Mesenchymal stem cell (in vitro differentiated cells and primary cell): ENCODE measurements around the gene EFNB3. TPM values are rescaled to one million over a fixed set of nuclear protein-coding genes. Genes with fewer than 3 reads are reported as not detected.

Experiments
- DNase-seq: peaks from one replicate; pipeline ENCODE4 v3.0.0-alpha.2; 2013
- H2AFZ ChIP-seq: one replicate; pipeline ENCODE4 v1.6.1; 2013; ENCODE audit warnings: low read depth, mild to moderate bottlenecking, control low read depth, inconsistent platforms, low read length, moderate library complexity
- H2AK5ac ChIP-seq: 2 replicates; pipeline ENCODE4 v1.6.1; 2013; ENCODE audit warnings: low read length, moderate library complexity, mild to moderate bottlenecking, inconsistent platforms; ENCODE audit not compliant: severe bottlenecking
- H2BK120ac ChIP-seq: one replicate; pipeline ENCODE4 v1.6.1; 2013; ENCODE audit warnings: low read depth, mild to moderate bottlenecking, inconsistent platforms, low read length, moderate library complexity
- H2BK12ac ChIP-seq, 2 experiments: one replicate each; pipeline ENCODE4 v1.6.1; 2013; ENCODE audit warnings: inconsistent platforms in 2 of 2, low read length in 2 of 2, mild to moderate bottlenecking in 2 of 2, moderate library complexity in 2 of 2, control low read depth in 1 of 2
- H2BK15ac ChIP-seq: one replicate; pipeline ENCODE4 v1.6.1; 2013; ENCODE audit warnings: mild to moderate bottlenecking, low read depth, inconsistent platforms; ENCODE audit not compliant: poor library complexity, severe bottlenecking
- H2BK5ac ChIP-seq: 2 replicates; pipeline ENCODE4 v1.6.1; 2013; ENCODE audit warnings: low read depth, mild to moderate bottlenecking, low read length, control low read depth, inconsistent platforms; ENCODE audit not compliant: poor library complexity, severe bottlenecking
- H3K14ac ChIP-seq, 2 experiments: one replicate each; pipeline ENCODE4 v1.6.1; 2013; ENCODE audit warnings: inconsistent platforms in 2 of 2, low read length in 2 of 2, control low read depth in 1 of 2, mild to moderate bottlenecking in 1 of 2, moderate library complexity in 1 of 2
- H3K18ac ChIP-seq, 2 experiments: one replicate each; pipeline ENCODE4 v1.6.1; 2013; ENCODE audit warnings: inconsistent platforms in 2 of 2, low read length in 2 of 2, control low read depth in 1 of 2, low read depth in 1 of 2, mild to moderate bottlenecking in 1 of 2
- H3K23ac ChIP-seq, 2 experiments: one replicate each; pipeline ENCODE4 v1.6.1; 2013; ENCODE audit warnings: inconsistent platforms in 2 of 2, low read length in 2 of 2, mild to moderate bottlenecking in 2 of 2, moderate library complexity in 2 of 2, control low read depth in 1 of 2
- H3K27ac ChIP-seq: 2 replicates; pipeline ENCODE4 v1.5.1; 2013; ENCODE audit warnings: mild to moderate bottlenecking, moderate library complexity, low read length, control low read depth, inconsistent platforms; ENCODE audit not compliant: poor library complexity, severe bottlenecking
- H3K27me3 ChIP-seq, 2 experiments: 2 replicates each; pipeline versions ENCODE4 v1.6.1 to v1.7.0; 2013; ENCODE audit warnings: low read length in 2 of 2, mild to moderate bottlenecking in 2 of 2, moderate library complexity in 2 of 2, control low read depth in 1 of 2, inconsistent platforms in 1 of 2; ENCODE audit not compliant: control insufficient read depth in 1 of 2, insufficient read depth in 1 of 2
- H3K36me3 ChIP-seq, 2 experiments: 2 replicates each; pipeline versions ENCODE4 v1.6.1 to v1.7.0; 2013; ENCODE audit warnings: low read length in 2 of 2, control low read depth in 1 of 2, inconsistent platforms in 1 of 2, low read depth in 1 of 2, mild to moderate bottlenecking in 1 of 2; ENCODE audit not compliant: insufficient read depth in 2 of 2, control insufficient read depth in 1 of 2
- H3K4ac ChIP-seq, 2 experiments: one replicate each; pipeline ENCODE4 v1.6.1; 2013; ENCODE audit warnings: inconsistent platforms in 2 of 2, low read length in 2 of 2, mild to moderate bottlenecking in 2 of 2, moderate library complexity in 2 of 2, control low read depth in 1 of 2, low read depth in 1 of 2
- H3K4me1 ChIP-seq: 2 replicates; pipeline ENCODE4 v1.6.1; 2013; ENCODE audit warnings: low read depth, low read length, control low read depth; ENCODE audit not compliant: control insufficient read depth, insufficient read depth
- H3K4me2 ChIP-seq: 2 replicates; pipeline ENCODE4 v1.6.1; 2013; ENCODE audit warnings: low read length, mild to moderate bottlenecking, inconsistent platforms; ENCODE audit not compliant: poor library complexity, severe bottlenecking
- H3K4me3 ChIP-seq, 2 experiments: 2 replicates each; pipeline versions ENCODE4 v1.5.1 to v1.7.0; 2013; ENCODE audit warnings: low read length in 2 of 2, mild to moderate bottlenecking in 2 of 2, control low read depth in 1 of 2, low read depth in 1 of 2; ENCODE audit not compliant: insufficient read depth in 1 of 2
- H3K79me1 ChIP-seq: replicated peaks from 2 replicates; pipeline ENCODE4 v1.6.1; 2013; ENCODE audit warnings: mild to moderate bottlenecking, control low read depth, low read length, inconsistent platforms; ENCODE audit not compliant: poor library complexity, severe bottlenecking
- H3K9ac ChIP-seq: 2 replicates; pipeline ENCODE4 v1.7.0; 2013; ENCODE audit warnings: mild to moderate bottlenecking, low read length, moderate library complexity
- H3K9me3 ChIP-seq: 2 replicates; pipeline ENCODE4 v1.7.0; 2013; ENCODE audit warnings: mild to moderate bottlenecking, low read length; ENCODE audit not compliant: control insufficient read depth
- H4K8ac ChIP-seq: one replicate; pipeline ENCODE4 v1.6.1; 2013; ENCODE audit warnings: inconsistent platforms, mild to moderate bottlenecking, low read length, moderate library complexity
- H4K91ac ChIP-seq: one replicate; pipeline ENCODE4 v1.6.1; 2013; ENCODE audit warnings: mild to moderate bottlenecking, low read length, inconsistent platforms
- WGBS: methylation state at CpG from one replicate; pipeline ENCODE4 v1.1.7; 2013; ENCODE audit warnings: mixed read lengths; 5-methylcytosine and 5-hydroxymethylcytosine counted together
- polyA plus RNA-seq, 2 experiments: library from polyadenylated mRNA; stranded (reverse); fragments of 200-250 nt; gene quantifications; one replicate each; pipeline ENCODE4 v1.2.3, GENCODE V29; 2013

Gene EFNB3
- polyA plus RNA-seq (2013, experiment 1 of 2), result 5.9 TPM
- 5.2 TPM for polyA plus RNA-seq (2013, experiment 2 of 2)

- H2BK5ac ChIP-seq, result no peak within 1 kb of the TSS
- peak within 1 kb of the TSS in 1 of 2 experiments; percentile 95 for H3K23ac ChIP-seq
- peak within 1 kb of the TSS; percentile 47 to 69 for H3K18ac ChIP-seq
- H4K8ac ChIP-seq, result no peak within 1 kb of the TSS
- H3K4ac ChIP-seq, result peak within 1 kb of the TSS in 1 of 2 experiments; percentile 67
- WGBS, result under 1% methylated on average over 18 of the region's 45 CpGs
- no peak within 1 kb of the TSS for H2BK15ac ChIP-seq
- no peak within 1 kb of the TSS for H3K14ac ChIP-seq
- peak within 1 kb of the TSS; percentile 32 for H4K91ac ChIP-seq
- H2AFZ ChIP-seq, result peak within 1 kb of the TSS; percentile 36
- H3K4me2 ChIP-seq, result peak within 1 kb of the TSS; percentile 87
- H3K27ac ChIP-seq, result no peak within 1 kb of the TSS
- peaks cover 22% of the 10 kb centered on the region for H3K4me1 ChIP-seq
- H2BK12ac ChIP-seq, result peak within 1 kb of the TSS in 1 of 2 experiments; percentile 57
- H3K9ac ChIP-seq, result peak within 1 kb of the TSS; percentile 58
- H2AK5ac ChIP-seq, result no peak within 1 kb of the TSS
- H3K4me3 ChIP-seq, result peak within 1 kb of the TSS; percentile 61 to 76
- peaks cover 23 to 30% of the 10 kb centered on the region in 2 experiments for H3K36me3 ChIP-seq
- no peak within 1 kb of the TSS for H2BK120ac ChIP-seq
- no peaks in the 10 kb centered on the region for H3K9me3 ChIP-seq
- peaks cover 2% of the 10 kb centered on the region for H3K79me1 ChIP-seq
- DNase-seq, result peak; percentile 38
- H3K27me3 ChIP-seq, result peaks cover 43 to 46% of the 10 kb centered on the region in 2 experiments
Measured at GRCh38 chr17:7704601-7705268, at the start of gene EFNB3. TSS of gene EFNB3 (plus strand) at chr17:7705202. CDS start at chr17:7705599, 397 bp downstream.

GRCh38 chr17:7655541-7655840 lies 49.5 kb upstream of the EFNB3 start:
- no peak overlapping the region for H2BK12ac ChIP-seq

GRCh38 chr17:7656958-7657609 lies 47.9 kb upstream of the EFNB3 start:
- Histone ChIP-seq H3K14ac (no peak overlapping the region), H3K27ac (no peak overlapping the region), H2BK120ac (no peak overlapping the region), H3K9ac (no peak overlapping the region), H2BK15ac (no peak overlapping the region), H3K9me3 (no peaks in the 10 kb centered on the region), H3K4me1 (peaks cover 3% of the 10 kb centered on the region), H3K79me1 (no peaks in the 10 kb centered on the region), H4K8ac (no peak overlapping the region), H2BK5ac (no peak overlapping the region), H4K91ac (no peak overlapping the region), H2AK5ac (no peak overlapping the region), H3K36me3 (no peaks in the 10 kb centered on the region), H3K4me2 (no peak overlapping the region), H3K18ac (no peak overlapping the region), H3K27me3 (peaks cover 40 to 46% of the 10 kb centered on the region in 2 experiments), H3K4me3 (no peak overlapping the region), H2BK12ac (no peak overlapping the region), H2AFZ (no peak overlapping the region), H3K23ac (no peak overlapping the region), H3K4ac (no peak overlapping the region)
- WGBS, result 18% methylated on average over 10 of the region's 10 CpGs
- peak; percentile 28 for DNase-seq

More at GRCh38 chr17:7655541-7655840, 49.5 kb upstream of the EFNB3 start:
- peaks cover 54 to 60% of the 10 kb centered on the region in 2 experiments for H3K27me3 ChIP-seq
- H3K9ac ChIP-seq, result no peak overlapping the region
- H3K79me1 ChIP-seq, result no peaks in the 10 kb centered on the region
- no peak overlapping the region for H3K4me3 ChIP-seq
- H2BK15ac ChIP-seq, result no peak overlapping the region
- no peak overlapping the region for H3K4ac ChIP-seq
- H4K91ac ChIP-seq, result no peak overlapping the region
- no peak overlapping the region for H4K8ac ChIP-seq
- H3K14ac ChIP-seq, result no peak overlapping the region
- no peak overlapping the region for H2AK5ac ChIP-seq
- 95% methylated on average over 17 of the region's 17 CpGs for WGBS
- no peak overlapping the region for H3K4me2 ChIP-seq
- no peak for DNase-seq
- H3K27ac ChIP-seq, result no peak overlapping the region
- no peaks in the 10 kb centered on the region for H3K36me3 ChIP-seq
- H2AFZ ChIP-seq, result no peak overlapping the region
- peaks cover 17% of the 10 kb centered on the region for H3K4me1 ChIP-seq
- H3K18ac ChIP-seq, result no peak overlapping the region
- no peak overlapping the region for H2BK5ac ChIP-seq
- H3K23ac ChIP-seq, result no peak overlapping the region
- H3K9me3 ChIP-seq, result no peaks in the 10 kb centered on the region
- H2BK120ac ChIP-seq, result no peak overlapping the region

GRCh38 chr17:7667656-7668406 lies 37.2 kb upstream of the EFNB3 start:
- peaks cover 42 to 63% of the 10 kb centered on the region in 2 experiments for H3K36me3 ChIP-seq
- H3K79me1 ChIP-seq, result peaks cover 5% of the 10 kb centered on the region
- H2AFZ ChIP-seq, result no peak overlapping the region
- 92% methylated on average over 9 of the region's 10 CpGs for WGBS
- H2AK5ac ChIP-seq, result no peak overlapping the region
- no peak overlapping the region for H3K14ac ChIP-seq
- no peak overlapping the region for H3K18ac ChIP-seq
- H3K4me1 ChIP-seq, result no peaks in the 10 kb centered on the region
- H2BK12ac ChIP-seq, result no peak overlapping the region
- H3K27me3 ChIP-seq, result no peaks in the 10 kb centered on the region
- H4K91ac ChIP-seq, result peak overlapping the region; percentile 59
- no peak overlapping the region for H2BK15ac ChIP-seq
- no peak overlapping the region for H3K23ac ChIP-seq
- H3K4me2 ChIP-seq, result no peak overlapping the region
- H4K8ac ChIP-seq, result no peak overlapping the region
- no peak for DNase-seq
- H2BK120ac ChIP-seq, result no peak overlapping the region
- H3K4me3 ChIP-seq, result no peak overlapping the region
- H3K4ac ChIP-seq, result no peak overlapping the region
- no peak overlapping the region for H3K9ac ChIP-seq
- H3K9me3 ChIP-seq, result no peaks in the 10 kb centered on the region
- H2BK5ac ChIP-seq, result no peak overlapping the region
- H3K27ac ChIP-seq, result no peak overlapping the region
